K562 (cell line): ENCODE results near the gene EVL.

Source experiments
- GTF2A2 ChIP-seq: IDR thresholded peaks from 2 replicates; pipeline ENCODE4 v1.6.1; 2016; ENCODE audit warnings: mild to moderate bottlenecking, missing genetic modification characterization, missing compliant biosample characterization
- POLR2A ChIP-seq: fragments of 450-650 bp; conservative IDR thresholded peaks from 2 replicates; pipeline ENCODE4 v1.6.1; 2016
- POLR2AphosphoS5 ChIP-seq: IDR thresholded peaks from 2 replicates; pipeline ENCODE4 v1.6.1; 2011; ENCODE audit warnings: mild to moderate bottlenecking, low read depth, low read length, moderate library complexity; ENCODE audit not compliant: control insufficient read depth, insufficient read depth
- SMAD2 ChIP-seq: fragments of 150-350 bp; IDR thresholded peaks from 2 replicates; pipeline ENCODE4 v1.6.1; 2014; ENCODE audit warnings: low read depth, mild to moderate bottlenecking, low read length
- ZNF12 ChIP-seq: sonication (generic); formaldehyde crosslinking; IDR thresholded peaks from 2 replicates; pipeline ENCODE4 v1.4.0; 2020; ENCODE audit warnings: mild to moderate bottlenecking, missing genetic modification reagents
- TF ChIP-seq, protein P1 (sequence below): sonication (generic); formaldehyde crosslinking; IDR thresholded peaks from 2 replicates; pipeline ENCODE4 v1.8.1; 2023; ENCODE audit warnings: mild to moderate bottlenecking, missing genetic modification reagents
- TF ChIP-seq, protein P2 (sequence below), 3 experiments: IDR thresholded peaks in 2 of 3; conservative IDR thresholded peaks in 1 of 3; 2 replicates each; pipeline ENCODE4 v1.5.1; 2011 to 2012; ENCODE audit warnings: low read length in 3 of 3, mild to moderate bottlenecking in 3 of 3, control low read depth in 2 of 3, improper control_type of control experiment in 1 of 3, inconsistent platforms in 1 of 3, low read depth in 1 of 3, mixed read lengths in 1 of 3, moderate library complexity in 1 of 3; ENCODE audit not compliant: insufficient read depth in 2 of 3

DNA sequence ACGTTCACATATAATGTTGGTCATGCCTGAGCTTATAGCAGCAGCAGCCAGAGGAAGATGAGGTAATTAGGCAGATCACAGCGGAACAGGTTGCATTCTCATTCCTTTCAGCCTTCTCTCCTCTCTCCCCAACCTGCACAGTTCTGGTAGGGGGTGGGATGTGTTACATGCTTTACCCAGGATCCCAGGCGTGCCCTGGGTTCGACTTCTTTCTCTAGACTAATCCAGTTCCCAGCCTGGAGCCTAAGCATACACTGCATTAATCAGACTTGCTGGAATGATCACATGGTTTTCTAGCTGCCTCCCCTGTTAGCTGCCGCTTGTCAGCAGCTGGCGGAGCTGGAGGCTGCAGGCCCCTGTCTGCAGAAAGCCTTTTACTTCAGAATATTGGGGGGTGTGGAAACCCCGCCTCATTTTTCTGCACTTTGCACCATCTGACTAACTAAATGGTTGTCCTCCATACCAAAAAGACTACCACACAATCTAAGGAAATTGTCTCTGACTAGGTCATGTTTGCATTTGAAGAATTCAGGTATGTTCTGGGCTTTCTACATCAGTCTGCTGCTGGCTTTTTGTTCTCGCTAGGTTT is 46.0 kb upstream of the EVL start:
- no peak for TF ChIP-seq POLR2A
- no peak for TF ChIP-seq POLR2AphosphoS5
- TF ChIP-seq GTF2A2, result no peak
- TF ChIP-seq, protein P1, sequence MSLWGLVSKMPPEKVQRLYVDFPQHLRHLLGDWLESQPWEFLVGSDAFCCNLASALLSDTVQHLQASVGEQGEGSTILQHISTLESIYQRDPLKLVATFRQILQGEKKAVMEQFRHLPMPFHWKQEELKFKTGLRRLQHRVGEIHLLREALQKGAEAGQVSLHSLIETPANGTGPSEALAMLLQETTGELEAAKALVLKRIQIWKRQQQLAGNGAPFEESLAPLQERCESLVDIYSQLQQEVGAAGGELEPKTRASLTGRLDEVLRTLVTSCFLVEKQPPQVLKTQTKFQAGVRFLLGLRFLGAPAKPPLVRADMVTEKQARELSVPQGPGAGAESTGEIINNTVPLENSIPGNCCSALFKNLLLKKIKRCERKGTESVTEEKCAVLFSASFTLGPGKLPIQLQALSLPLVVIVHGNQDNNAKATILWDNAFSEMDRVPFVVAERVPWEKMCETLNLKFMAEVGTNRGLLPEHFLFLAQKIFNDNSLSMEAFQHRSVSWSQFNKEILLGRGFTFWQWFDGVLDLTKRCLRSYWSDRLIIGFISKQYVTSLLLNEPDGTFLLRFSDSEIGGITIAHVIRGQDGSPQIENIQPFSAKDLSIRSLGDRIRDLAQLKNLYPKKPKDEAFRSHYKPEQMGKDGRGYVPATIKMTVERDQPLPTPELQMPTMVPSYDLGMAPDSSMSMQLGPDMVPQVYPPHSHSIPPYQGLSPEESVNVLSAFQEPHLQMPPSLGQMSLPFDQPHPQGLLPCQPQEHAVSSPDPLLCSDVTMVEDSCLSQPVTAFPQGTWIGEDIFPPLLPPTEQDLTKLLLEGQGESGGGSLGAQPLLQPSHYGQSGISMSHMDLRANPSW (CRISPR knock-in tag), result no peak
- TF ChIP-seq ZNF12, result no peak
- no peak for TF ChIP-seq SMAD2
- TF ChIP-seq, protein P2, sequence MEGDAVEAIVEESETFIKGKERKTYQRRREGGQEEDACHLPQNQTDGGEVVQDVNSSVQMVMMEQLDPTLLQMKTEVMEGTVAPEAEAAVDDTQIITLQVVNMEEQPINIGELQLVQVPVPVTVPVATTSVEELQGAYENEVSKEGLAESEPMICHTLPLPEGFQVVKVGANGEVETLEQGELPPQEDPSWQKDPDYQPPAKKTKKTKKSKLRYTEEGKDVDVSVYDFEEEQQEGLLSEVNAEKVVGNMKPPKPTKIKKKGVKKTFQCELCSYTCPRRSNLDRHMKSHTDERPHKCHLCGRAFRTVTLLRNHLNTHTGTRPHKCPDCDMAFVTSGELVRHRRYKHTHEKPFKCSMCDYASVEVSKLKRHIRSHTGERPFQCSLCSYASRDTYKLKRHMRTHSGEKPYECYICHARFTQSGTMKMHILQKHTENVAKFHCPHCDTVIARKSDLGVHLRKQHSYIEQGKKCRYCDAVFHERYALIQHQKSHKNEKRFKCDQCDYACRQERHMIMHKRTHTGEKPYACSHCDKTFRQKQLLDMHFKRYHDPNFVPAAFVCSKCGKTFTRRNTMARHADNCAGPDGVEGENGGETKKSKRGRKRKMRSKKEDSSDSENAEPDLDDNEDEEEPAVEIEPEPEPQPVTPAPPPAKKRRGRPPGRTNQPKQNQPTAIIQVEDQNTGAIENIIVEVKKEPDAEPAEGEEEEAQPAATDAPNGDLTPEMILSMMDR (IDR thresholded peaks at IDR 0.05 in 2 of 3, conservative IDR thresholded peaks at IDR 0.05 in 1 of 3; ENCODE audit: insufficient read depth in 2 of 3, low read depth in 1 of 3, low read length in 3 of 3), result no peak
